ENCODE measurements around the gene CAMLG.
A peak's percentile ranks its signal among the peaks of the same experiment; 100 is the strongest.
"Not testable (repeated sequence)": the region's sequence is repeated elsewhere in the genome, so short reads cannot be mapped to it uniquely, and the experiment has no call there.

CAMLG gene

DNA sequence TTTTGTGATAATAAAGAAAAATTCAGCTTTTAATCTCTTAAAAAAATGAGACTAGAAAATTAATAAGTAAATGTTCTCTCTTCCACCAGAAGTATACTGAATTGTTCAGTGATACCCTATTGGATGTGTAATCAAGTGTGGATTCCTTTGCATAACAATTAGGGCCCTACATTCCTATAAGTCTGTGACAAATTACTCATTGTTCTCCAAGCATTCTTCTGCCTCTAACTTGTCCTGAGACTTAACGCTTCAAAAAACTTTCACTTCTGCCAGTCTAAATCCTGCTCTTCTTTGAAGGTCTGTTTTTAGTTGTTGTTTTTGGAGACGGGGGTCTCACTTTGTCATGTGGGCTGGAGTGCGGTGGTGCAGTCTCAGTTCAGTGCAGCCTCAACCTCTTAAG is 11.1 kb downstream of the CAMLG start:
- H3K27ac ChIP-seq (replicated peaks), result no peak overlapping the region
- H3K4me3 ChIP-seq (replicated peaks; ENCODE audit: insufficient read depth, low read length), result no peak overlapping the region
- no peak for DNase-seq (ENCODE audit: low read depth in 1 of 2, low spot score in 1 of 2)
- TF ChIP-seq SPI1 (IDR thresholded peaks at IDR 0.05; ENCODE audit: borderline replicate concordance, low read depth) (no peak), CTCF (IDR thresholded peaks at IDR 0.05; ENCODE audit: insufficient read depth, low read length) (no peak), POLR2AphosphoS5 (IDR thresholded peaks at IDR 0.05; ENCODE audit: low read depth) (no peak), GABPA (IDR thresholded peaks at IDR 0.05; ENCODE audit: low read depth) (no peak)
- TF ChIP-seq, protein P1, sequence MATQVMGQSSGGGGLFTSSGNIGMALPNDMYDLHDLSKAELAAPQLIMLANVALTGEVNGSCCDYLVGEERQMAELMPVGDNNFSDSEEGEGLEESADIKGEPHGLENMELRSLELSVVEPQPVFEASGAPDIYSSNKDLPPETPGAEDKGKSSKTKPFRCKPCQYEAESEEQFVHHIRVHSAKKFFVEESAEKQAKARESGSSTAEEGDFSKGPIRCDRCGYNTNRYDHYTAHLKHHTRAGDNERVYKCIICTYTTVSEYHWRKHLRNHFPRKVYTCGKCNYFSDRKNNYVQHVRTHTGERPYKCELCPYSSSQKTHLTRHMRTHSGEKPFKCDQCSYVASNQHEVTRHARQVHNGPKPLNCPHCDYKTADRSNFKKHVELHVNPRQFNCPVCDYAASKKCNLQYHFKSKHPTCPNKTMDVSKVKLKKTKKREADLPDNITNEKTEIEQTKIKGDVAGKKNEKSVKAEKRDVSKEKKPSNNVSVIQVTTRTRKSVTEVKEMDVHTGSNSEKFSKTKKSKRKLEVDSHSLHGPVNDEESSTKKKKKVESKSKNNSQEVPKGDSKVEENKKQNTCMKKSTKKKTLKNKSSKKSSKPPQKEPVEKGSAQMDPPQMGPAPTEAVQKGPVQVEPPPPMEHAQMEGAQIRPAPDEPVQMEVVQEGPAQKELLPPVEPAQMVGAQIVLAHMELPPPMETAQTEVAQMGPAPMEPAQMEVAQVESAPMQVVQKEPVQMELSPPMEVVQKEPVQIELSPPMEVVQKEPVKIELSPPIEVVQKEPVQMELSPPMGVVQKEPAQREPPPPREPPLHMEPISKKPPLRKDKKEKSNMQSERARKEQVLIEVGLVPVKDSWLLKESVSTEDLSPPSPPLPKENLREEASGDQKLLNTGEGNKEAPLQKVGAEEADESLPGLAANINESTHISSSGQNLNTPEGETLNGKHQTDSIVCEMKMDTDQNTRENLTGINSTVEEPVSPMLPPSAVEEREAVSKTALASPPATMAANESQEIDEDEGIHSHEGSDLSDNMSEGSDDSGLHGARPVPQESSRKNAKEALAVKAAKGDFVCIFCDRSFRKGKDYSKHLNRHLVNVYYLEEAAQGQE (IDR thresholded peaks at IDR 0.05; ENCODE audit: insufficient replicate concordance, low read depth), result no peak
- H3K27me3 ChIP-seq (ENCODE audit: insufficient read depth, poor library complexity, severe bottlenecking), result no peaks in the 10 kb centered on the region

DNA sequence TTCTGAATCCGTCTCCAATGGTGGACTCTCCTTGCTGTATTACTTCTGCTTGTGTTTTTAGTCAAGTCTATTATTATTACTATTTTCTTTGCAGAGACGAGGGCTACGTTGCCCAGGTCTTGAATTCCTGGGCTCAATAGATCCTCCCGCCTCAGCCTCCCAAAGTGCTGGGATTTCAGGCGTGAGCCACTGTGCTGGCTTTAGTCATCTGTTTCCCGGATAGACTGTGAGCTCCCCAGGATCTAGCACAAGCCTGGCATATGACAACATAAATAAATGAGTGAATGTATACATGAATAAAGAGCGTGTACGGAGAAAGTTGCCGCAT is 19.8 kb downstream of the CAMLG start:
- no peaks in the 10 kb centered on the region for H3K27me3 ChIP-seq (ENCODE audit: insufficient read depth, poor library complexity, severe bottlenecking)
- TF ChIP-seq CTCF (IDR thresholded peaks at IDR 0.05; ENCODE audit: insufficient read depth, low read length) (no peak), SPI1 (IDR thresholded peaks at IDR 0.05; ENCODE audit: borderline replicate concordance, low read depth) (no peak), GABPA (IDR thresholded peaks at IDR 0.05; ENCODE audit: low read depth) (no peak), POLR2AphosphoS5 (IDR thresholded peaks at IDR 0.05; ENCODE audit: low read depth) (no peak)
- TF ChIP-seq, protein P1 (IDR thresholded peaks at IDR 0.05; ENCODE audit: insufficient replicate concordance, low read depth), result no peak
- H3K4me3 ChIP-seq (replicated peaks; ENCODE audit: insufficient read depth, low read length), result peak overlapping the region; percentile 91
- peak overlapping the region; percentile 88 for H3K27ac ChIP-seq (replicated peaks)
- no peak for DNase-seq (ENCODE audit: low read depth in 1 of 2, low spot score in 1 of 2)

DNA sequence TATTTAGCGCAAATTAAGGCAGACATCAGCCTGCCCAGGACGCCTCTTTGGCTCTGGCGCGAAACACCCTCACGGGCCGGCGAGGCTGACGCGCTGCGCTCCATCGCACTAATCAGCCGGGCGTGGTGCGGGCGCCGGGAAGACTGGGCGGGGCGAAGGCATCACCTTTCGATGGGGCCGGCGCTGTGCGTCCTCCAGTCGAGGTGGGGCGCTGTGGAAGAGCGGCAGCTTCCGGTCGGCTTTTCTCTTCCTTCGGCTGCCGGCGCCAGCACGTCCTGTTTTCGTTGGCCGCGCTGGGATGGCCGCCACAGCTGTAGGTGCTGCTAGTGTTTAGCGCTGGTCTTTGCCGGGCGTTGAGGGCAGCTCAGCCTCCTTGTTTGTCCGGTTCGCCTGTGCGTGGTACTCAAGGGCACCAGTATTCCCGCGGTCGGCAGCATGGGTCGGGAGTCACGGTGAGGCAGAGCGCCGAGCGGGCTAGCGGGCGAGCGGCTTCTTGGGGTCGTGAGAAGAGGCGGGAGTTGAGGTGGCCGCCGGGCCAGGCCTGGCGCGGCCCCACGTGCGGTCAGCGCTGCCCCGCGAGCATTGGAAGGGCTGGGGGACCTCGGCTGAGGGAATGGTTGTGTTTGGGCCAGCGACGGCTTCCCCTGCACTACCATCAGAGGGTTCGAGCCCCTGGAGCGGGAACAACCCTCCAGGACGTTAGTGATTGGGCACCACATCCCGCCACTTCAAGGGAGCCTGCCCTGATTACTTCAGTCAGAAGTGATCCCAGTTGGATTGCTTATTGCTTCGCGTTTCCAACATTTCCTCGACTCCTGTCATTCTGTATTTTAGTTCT is 20.4 kb downstream of the CAMLG start, which contains the start of gene DDX46:
Gene DDX46 (plus strand): TSS at position 276 of the 838 bp plus-strand sequence. CDS start 160 bp downstream, at position 436.
- Histone ChIP-seq H3K27me3 (ENCODE audit: insufficient read depth, poor library complexity, severe bottlenecking) (no peaks in the 10 kb centered on the region), H3K27ac (replicated peaks) (peak within 1 kb of the TSS; percentile 88), H3K4me3 (replicated peaks; ENCODE audit: insufficient read depth, low read length) (peak within 1 kb of the TSS; percentile 91)
- peak; percentile 88 for TF ChIP-seq POLR2AphosphoS5 (IDR thresholded peaks at IDR 0.05; ENCODE audit: low read depth)
- peak; percentile 85 for TF ChIP-seq GABPA (IDR thresholded peaks at IDR 0.05; ENCODE audit: low read depth)
- peak; percentile 16 for TF ChIP-seq CTCF (IDR thresholded peaks at IDR 0.05; ENCODE audit: insufficient read depth, low read length)
- TF ChIP-seq SPI1 (IDR thresholded peaks at IDR 0.05; ENCODE audit: borderline replicate concordance, low read depth), result no peak
- TF ChIP-seq, protein P1 (IDR thresholded peaks at IDR 0.05; ENCODE audit: insufficient replicate concordance, low read depth), result peak; percentile 19
- DNase-seq (ENCODE audit: low read depth in 1 of 2, low spot score in 1 of 2), result peak; percentile 63 to 86

DNA sequence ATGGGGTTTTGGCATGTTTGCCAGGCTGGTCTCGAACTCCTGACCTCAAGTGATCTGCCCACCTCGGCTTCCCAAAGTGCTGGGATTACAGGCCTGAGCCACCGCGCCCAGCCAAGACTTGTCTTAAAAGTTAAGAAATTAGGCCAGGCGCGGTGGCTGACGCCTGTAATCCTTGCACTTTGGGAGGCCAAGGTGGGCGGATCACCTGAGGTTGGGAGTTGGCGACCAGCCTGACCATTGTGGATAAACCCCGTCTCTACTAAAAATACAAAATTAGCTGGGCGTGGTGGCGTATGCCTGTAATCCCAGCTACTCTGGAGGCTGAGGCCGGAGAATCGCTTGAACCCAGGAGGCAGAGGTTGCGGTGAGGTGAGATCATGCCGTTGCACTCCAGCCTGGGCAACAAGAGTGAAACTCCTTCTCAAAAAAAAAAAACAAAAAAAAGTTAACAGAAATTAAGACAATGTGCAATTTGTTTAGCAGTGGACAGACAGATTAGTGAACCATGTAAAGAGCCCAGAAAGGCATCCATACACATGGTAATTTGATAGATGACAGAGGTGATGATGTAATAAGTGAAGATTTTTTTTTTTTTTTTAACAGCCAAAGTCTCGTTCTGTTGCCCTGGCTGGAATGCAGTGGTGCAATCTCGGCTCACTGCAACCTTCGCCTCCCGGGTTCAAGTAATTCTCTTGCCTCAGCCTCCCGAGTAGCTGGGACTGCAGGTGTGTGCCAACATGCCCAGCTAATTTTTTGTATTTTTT is 29.4 kb downstream of the CAMLG start:
- H3K27me3 ChIP-seq (ENCODE audit: insufficient read depth, poor library complexity, severe bottlenecking); H3K4me3 ChIP-seq (replicated peaks; ENCODE audit: insufficient read depth, low read length); H3K27ac ChIP-seq (replicated peaks); DNase-seq (ENCODE audit: low read depth in 1 of 2, low spot score in 1 of 2): not testable (repeated sequence)

Measured in HL-60 (cell line).